ENCODE measurements around the gene GALNT6.
"Not testable (repeated sequence)": the region's sequence is repeated elsewhere in the genome, so short reads cannot be mapped to it uniquely, and the experiment has no call there.

GALNT6 gene

DNA sequence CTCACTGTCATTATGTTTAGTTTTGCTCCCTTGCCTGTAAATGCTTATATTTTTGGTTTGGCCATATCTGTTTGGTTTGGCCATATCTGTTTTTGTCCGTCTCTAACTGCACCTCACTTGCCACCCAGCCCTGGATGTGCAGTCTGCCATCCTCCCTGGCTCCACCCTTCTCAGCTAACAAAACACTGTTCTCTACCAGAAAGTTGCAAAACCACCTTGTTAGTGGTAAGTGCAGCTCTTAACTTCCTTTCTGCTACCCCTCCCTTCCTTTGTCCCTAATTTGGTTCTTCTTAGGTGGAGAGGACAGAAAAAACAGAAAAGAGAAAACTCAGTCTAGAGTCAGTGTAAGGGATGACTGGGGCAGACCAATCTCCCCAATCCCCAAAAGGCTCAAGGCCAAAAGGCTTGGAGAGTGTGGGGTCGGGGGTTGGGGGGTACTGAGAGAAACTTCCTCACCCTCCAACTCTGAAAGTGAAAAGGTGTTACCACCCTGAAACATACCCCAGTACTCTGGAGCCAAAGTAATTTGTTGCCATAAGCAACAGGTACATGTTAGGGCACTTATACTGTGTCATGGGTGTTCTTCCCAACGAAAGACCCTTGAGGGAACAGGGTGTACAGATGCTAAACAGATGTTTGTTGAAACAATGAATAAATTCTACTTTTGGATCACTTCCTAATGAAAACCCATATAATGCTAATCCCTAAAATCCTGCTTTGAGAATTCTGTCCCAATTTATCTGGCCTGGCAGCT is 72.2 kb downstream of the GALNT6 start:
- TF ChIP-seq, protein P1, sequence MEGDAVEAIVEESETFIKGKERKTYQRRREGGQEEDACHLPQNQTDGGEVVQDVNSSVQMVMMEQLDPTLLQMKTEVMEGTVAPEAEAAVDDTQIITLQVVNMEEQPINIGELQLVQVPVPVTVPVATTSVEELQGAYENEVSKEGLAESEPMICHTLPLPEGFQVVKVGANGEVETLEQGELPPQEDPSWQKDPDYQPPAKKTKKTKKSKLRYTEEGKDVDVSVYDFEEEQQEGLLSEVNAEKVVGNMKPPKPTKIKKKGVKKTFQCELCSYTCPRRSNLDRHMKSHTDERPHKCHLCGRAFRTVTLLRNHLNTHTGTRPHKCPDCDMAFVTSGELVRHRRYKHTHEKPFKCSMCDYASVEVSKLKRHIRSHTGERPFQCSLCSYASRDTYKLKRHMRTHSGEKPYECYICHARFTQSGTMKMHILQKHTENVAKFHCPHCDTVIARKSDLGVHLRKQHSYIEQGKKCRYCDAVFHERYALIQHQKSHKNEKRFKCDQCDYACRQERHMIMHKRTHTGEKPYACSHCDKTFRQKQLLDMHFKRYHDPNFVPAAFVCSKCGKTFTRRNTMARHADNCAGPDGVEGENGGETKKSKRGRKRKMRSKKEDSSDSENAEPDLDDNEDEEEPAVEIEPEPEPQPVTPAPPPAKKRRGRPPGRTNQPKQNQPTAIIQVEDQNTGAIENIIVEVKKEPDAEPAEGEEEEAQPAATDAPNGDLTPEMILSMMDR (IDR thresholded peaks at IDR 0.05; ENCODE audit: insufficient read depth, missing control alignments): no peak
- DNase-seq (ENCODE audit: insufficient read length, low spot score) (no peak), FAIRE-seq (no peak)

DNA sequence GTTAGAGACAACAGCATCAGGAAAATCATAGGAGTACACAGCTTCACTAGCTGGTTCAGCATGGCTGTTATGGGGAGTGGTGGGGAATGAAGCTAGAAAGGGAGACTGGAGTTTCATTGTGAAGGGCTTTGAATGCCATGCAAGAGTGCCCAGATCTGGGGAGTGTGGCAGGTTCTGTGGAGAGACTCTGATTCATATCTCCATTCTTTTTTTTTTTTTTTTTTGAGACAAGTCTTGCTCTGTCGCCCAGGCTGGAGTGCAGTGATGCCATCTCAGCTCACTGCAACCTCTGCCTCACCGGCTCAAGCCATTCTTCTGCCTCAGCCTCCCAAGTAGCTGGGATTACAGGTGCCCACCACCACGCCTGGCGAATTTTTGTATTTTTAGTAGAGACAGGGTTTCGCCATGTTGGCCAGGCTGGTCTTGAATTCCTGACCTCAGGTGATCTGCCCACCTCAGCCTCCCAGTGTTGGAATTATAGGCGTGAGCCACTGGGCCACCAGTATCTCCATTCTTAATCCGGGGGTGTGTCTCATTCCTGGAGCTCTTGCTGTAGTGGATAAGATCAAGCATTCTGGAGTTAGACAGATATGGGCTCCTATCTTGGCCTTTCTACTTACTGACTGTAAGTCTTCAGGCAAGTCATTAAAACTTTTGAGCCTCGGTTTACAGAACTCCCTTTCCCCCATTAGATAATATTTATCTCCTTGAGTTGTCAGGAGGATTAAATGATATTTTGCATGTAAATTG is 73.0 kb downstream of the GALNT6 start:
- FAIRE-seq; DNase-seq (ENCODE audit: insufficient read length, low spot score): not testable (repeated sequence)

DNA sequence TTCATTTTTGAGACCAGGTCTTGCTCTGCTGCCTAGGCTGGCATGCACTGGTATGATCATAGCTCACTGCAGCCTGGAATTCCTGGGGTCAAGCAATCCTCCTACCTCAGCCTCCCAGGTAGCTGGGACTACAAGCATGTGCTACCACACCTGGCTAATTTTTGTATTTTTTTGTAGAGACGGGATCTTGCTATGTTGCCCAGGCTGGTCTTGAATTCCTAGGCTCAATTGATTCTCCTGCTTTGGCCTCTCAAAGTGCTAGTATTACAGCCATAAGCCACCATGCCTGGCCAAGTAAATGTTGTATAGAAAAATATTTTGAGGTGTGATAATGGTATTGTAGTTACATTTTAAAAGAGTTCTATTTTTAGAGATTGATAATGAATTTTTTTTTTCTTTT is 79.8 kb downstream of the GALNT6 start:
- no peak for FAIRE-seq
- TF ChIP-seq, protein P1 (IDR thresholded peaks at IDR 0.05; ENCODE audit: insufficient read depth, missing control alignments): no peak
- DNase-seq (ENCODE audit: insufficient read length, low spot score): no peak

DNA sequence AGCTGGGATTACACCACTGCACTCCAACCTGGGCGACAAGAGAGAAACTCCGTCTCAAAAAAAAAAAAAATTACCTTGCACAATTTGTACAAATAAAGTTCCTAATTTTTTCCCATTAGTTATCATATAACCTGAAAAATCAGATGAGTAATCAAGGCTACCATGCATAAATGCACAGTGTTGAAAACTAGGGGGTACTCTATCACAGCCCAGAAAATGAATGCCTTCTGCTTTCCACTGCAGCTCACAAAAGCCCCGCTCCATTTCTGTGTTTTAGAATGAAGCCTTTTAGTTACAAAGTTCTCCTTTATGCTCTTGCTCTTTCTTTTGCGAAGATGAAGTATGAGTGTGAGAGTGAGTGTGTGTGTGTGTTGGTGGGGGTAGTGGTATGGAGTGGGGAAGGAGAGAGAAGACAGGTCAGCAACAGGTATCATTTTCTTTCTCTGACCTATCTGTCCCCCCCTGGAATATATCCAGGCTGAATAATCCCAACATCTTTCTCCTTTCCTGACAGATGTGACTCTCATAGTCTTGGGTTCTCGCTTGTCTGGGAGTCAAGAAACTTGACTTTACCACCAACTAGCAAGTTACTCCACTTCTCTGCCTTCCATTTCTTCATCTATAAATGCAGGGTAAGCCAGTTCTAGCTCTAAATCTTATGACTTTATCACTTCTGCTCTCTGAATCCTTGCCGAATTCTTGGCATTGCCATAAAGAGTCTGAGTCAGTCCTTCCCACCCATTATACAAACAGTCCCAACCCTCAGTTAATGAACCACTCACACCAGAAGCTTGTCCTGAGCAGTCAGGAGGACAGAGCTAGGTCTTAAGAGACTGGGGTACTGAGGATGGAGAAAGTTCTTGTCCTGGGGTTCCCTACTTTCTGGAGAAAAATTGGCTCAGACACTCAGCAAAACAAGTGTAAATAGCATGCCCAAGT is 83.3 kb downstream of the GALNT6 start:
- FAIRE-seq: no peak
- DNase-seq (ENCODE audit: insufficient read length, low spot score): no peak
- TF ChIP-seq, protein P1 (IDR thresholded peaks at IDR 0.05; ENCODE audit: insufficient read depth, missing control alignments): no peak

DNA sequence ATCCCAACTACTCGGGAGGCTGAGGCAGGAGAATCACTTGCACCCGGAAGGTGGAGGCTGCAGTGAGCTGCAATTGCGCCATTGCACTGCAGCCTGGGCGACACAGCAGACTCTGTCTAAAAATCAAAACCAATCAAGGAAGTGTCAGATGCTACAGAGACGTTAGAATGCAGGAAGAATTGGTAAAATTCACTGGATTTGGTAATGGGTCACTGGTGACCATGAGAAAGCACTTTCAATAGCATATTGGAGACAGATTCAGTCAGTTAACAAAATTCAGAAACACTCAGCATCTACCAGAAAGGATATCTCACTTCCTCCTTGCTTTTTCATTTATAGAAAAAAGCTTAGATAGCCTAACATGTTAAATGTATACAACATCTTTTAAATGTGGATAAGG is 84.7 kb downstream of the GALNT6 start:
- TF ChIP-seq, protein P1 (IDR thresholded peaks at IDR 0.05; ENCODE audit: insufficient read depth, missing control alignments): no peak
- no peak for DNase-seq (ENCODE audit: insufficient read length, low spot score)
- FAIRE-seq: no peak

Measured in D721Med (cell line).